ENCODE data around the gene RAI2.

- TF ChIP-seq, protein P1, sequence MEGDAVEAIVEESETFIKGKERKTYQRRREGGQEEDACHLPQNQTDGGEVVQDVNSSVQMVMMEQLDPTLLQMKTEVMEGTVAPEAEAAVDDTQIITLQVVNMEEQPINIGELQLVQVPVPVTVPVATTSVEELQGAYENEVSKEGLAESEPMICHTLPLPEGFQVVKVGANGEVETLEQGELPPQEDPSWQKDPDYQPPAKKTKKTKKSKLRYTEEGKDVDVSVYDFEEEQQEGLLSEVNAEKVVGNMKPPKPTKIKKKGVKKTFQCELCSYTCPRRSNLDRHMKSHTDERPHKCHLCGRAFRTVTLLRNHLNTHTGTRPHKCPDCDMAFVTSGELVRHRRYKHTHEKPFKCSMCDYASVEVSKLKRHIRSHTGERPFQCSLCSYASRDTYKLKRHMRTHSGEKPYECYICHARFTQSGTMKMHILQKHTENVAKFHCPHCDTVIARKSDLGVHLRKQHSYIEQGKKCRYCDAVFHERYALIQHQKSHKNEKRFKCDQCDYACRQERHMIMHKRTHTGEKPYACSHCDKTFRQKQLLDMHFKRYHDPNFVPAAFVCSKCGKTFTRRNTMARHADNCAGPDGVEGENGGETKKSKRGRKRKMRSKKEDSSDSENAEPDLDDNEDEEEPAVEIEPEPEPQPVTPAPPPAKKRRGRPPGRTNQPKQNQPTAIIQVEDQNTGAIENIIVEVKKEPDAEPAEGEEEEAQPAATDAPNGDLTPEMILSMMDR (IDR thresholded peaks at IDR 0.05), result no peak
- no peak for TF ChIP-seq POLR2A (IDR thresholded peaks at IDR 0.05)
- no peak for TF ChIP-seq POLR2AphosphoS5 (IDR thresholded peaks at IDR 0.05)
Observed at GRCh38 chrX:17828171-17828570, 32.9 kb downstream of the RAI2 start.
